GM13976 (cell line): ENCODE measurements around the gene ARL8B.

Experiments used
- DNase-seq: peaks from one replicate; pipeline ENCODE4 v3.0.0; 2012; ENCODE audit warnings: low spot score
- CTCF ChIP-seq: IDR thresholded peaks from 2 replicates; pipeline ENCODE4 v1.5.1; 2012; ENCODE audit warnings: borderline replicate concordance, mild to moderate bottlenecking; ENCODE audit not compliant: insufficient read depth; ENCODE audit errors: extremely low read depth, missing control alignments, control extremely low read depth
- in situ Hi-C: fragments of 300-500 bp; cut with MboI; formaldehyde crosslinking; loops from one replicate; pipeline ENCODE4 v1.12.0; 2022; ENCODE audit warnings: low sequenced_read_pairs, mixed read lengths, inconsistent platforms; ENCODE audit not compliant: unreplicated experiment

The ARL8B gene

GRCh38 chr3:5082789-5083115 is 39.3 kb upstream of the ARL8B start:
- TF ChIP-seq CTCF, result no peak
- DNase-seq, result no peak
- in situ Hi-C loops, result no loop called here

- in situ Hi-C loops, result no loop called here
- no peak for TF ChIP-seq CTCF
- DNase-seq, result no peak
These were observed 37.9 kb upstream of the ARL8B start for GRCh38 chr3:5084224-5084623.

GRCh38 chr3:5086708-5087107 is 35.4 kb upstream of the ARL8B start:
- no peak for TF ChIP-seq CTCF
- in situ Hi-C loops, result no loop called here
- no peak for DNase-seq

GRCh38 chr3:5087209-5087608 is 34.9 kb upstream of the ARL8B start:
- no peak for DNase-seq
- in situ Hi-C loops, result no loop called here
- TF ChIP-seq CTCF, result no peak

- no peak for TF ChIP-seq CTCF
- in situ Hi-C loops, result no loop called here
- DNase-seq, result no peak
These were observed 31.9 kb upstream of the ARL8B start for GRCh38 chr3:5090197-5090596.

GRCh38 chr3:5092018-5092417 is 30.1 kb upstream of the ARL8B start:
- in situ Hi-C loops, result no loop called here
- no peak for DNase-seq
- no peak for TF ChIP-seq CTCF

GRCh38 chr3:5093731-5094130 is 28.4 kb upstream of the ARL8B start:
- no peak for TF ChIP-seq CTCF
- in situ Hi-C loops, result no loop called here
- DNase-seq, result no peak
